Stimulated activated naive CD4-positive, alpha-beta T cell (primary cell): ENCODE results near the gene VAPB.
"Not testable (repeated sequence)": the region's sequence is repeated elsewhere in the genome, so short reads cannot be mapped to it uniquely, and the experiment has no call there.

Source experiments
- DNase-seq, 6 experiments: peaks; one replicate each; lab custom pipeline; 2025; lab: John Stamatoyannopoulos, UW

The VAPB gene

GRCh38 chr20:58407201-58407873 lies 18.3 kb downstream of the VAPB start:
- DNase-seq = peak in 1 of 6 experiments; percentile 9

- DNase-seq = peak in 3 of 6 experiments; percentile 6 to 28 (median 24)
Measured at GRCh38 chr20:58407966-58408557, 19.0 kb downstream of the VAPB start.

GRCh38 chr20:58408603-58409246 lies 19.7 kb downstream of the VAPB start:
- DNase-seq = peak in 3 of 6 experiments; percentile 23 to 39 (median 26)

GRCh38 chr20:58414216-58414615 lies 25.2 kb downstream of the VAPB start:
- not testable (repeated sequence) for DNase-seq

- DNase-seq = not testable (repeated sequence)
Measured at GRCh38 chr20:58414786-58415185, 25.8 kb downstream of the VAPB start.

GRCh38 chr20:58416057-58416456 lies 27.0 kb downstream of the VAPB start:
- no peak for DNase-seq

- DNase-seq = peak in 2 of 6 experiments; percentile 5 to 21
Measured at GRCh38 chr20:58416835-58417234, 27.8 kb downstream of the VAPB start.

- no peak for DNase-seq
Measured at GRCh38 chr20:58417438-58417837, 28.4 kb downstream of the VAPB start.

GRCh38 chr20:58418949-58419748 lies 30.1 kb downstream of the VAPB start:
- DNase-seq = no peak

GRCh38 chr20:58420798-58421496 lies 31.9 kb downstream of the VAPB start:
- no peak for DNase-seq

- DNase-seq = no peak
Measured at GRCh38 chr20:58421497-58421850, 32.4 kb downstream of the VAPB start.

- DNase-seq = no peak
Measured at GRCh38 chr20:58424218-58424969, 35.4 kb downstream of the VAPB start.

- DNase-seq = not testable (repeated sequence)
Measured at GRCh38 chr20:58427571-58427970, 38.5 kb downstream of the VAPB start.

GRCh38 chr20:58428364-58428763 lies 39.3 kb downstream of the VAPB start:
- no peak for DNase-seq

- DNase-seq = no peak
Measured at GRCh38 chr20:58429303-58429702, 40.3 kb downstream of the VAPB start.

GRCh38 chr20:58431134-58431533 lies 42.1 kb downstream of the VAPB start:
- DNase-seq = no peak

GRCh38 chr20:58432186-58432954 lies 43.3 kb downstream of the VAPB start:
- no peak for DNase-seq

- no peak for DNase-seq
Measured at GRCh38 chr20:58433029-58433647, 44.1 kb downstream of the VAPB start.

GRCh38 chr20:58433759-58434158 lies 44.7 kb downstream of the VAPB start:
- no peak for DNase-seq

GRCh38 chr20:58434326-58434725 lies 45.3 kb downstream of the VAPB start:
- DNase-seq = no peak
